VCaP (cell line): ENCODE data around the gene KCP.

ENCODE experiments used
- H3K27ac ChIP-seq: fragments of 450-650 bp; 2 replicates; pipeline ENCODE4 v1.5.1; 2017
- CTCF ChIP-seq: fragments of 450-650 bp; conservative IDR thresholded peaks from 2 replicates; pipeline ENCODE4 v1.5.1; 2017; ENCODE audit warnings: mild to moderate bottlenecking, moderate library complexity

Gene KCP

GRCh38 chr7:128871050-128871449, 39.5 kb downstream of the KCP start:
- no peak overlapping the region for H3K27ac ChIP-seq

GRCh38 chr7:128869944-128870285, 40.6 kb downstream of the KCP start:
- TF ChIP-seq CTCF = no peak
- peak overlapping the region; percentile 65; the same call in 1 of the 2 replicates for H3K27ac ChIP-seq

More at GRCh38 chr7:128871050-128871449, 39.5 kb downstream of the KCP start:
- no peak for TF ChIP-seq CTCF

- TF ChIP-seq CTCF = peak; percentile 53
These were observed 41.2 kb downstream of the KCP start for GRCh38 chr7:128869138-128869943.

GRCh38 chr7:128868624-128869137, 41.8 kb downstream of the KCP start:
- peak overlapping the region; percentile 65; the same call in 1 of the 2 replicates for H3K27ac ChIP-seq
- TF ChIP-seq CTCF = no peak

More at GRCh38 chr7:128869138-128869943, 41.2 kb downstream of the KCP start:
- H3K27ac ChIP-seq = peak overlapping the region; percentile 65; the same call in 1 of the 2 replicates

GRCh38 chr7:128867842-128868623, 42.5 kb downstream of the KCP start:
- TF ChIP-seq CTCF = no peak
- H3K27ac ChIP-seq = peak overlapping the region; percentile 65; the same call in 1 of the 2 replicates

- no peak for TF ChIP-seq CTCF
- no peak overlapping the region for H3K27ac ChIP-seq
These were observed 43.3 kb downstream of the KCP start for GRCh38 chr7:128867241-128867640.
